Activated CD8-positive, alpha-beta memory T cell treated with anti-CD3 and anti-CD28 coated beads for 4 hours (primary cell): ENCODE results near the gene RBM34.
A peak's percentile ranks its signal among the peaks of the same experiment; 100 is the strongest.
"Not testable (repeated sequence)": the region's sequence is repeated elsewhere in the genome, so short reads cannot be mapped to it uniquely, and the experiment has no call there.

Experiments used
- DNase-seq, 2 donors: peaks; one replicate each; pipeline ENCODE4 v3.0.0-alpha.2; 2020; ENCODE audit warnings: low read depth in 2 of 2

Gene RBM34

GRCh38 chr1:235160957-235161684, at the start of gene RBM34:
TSS of gene RBM34 (minus strand) at chr1:235161250. CDS start at chr1:235161226, 24 bp downstream.
- peak; percentile 81 to 85 for DNase-seq

- DNase-seq: peak in 1 of 2 donors; percentile 13
Observed at GRCh38 chr1:235207209-235207565, 46.1 kb upstream of the RBM34 start.

GRCh38 chr1:235206533-235207208, 45.6 kb upstream of the RBM34 start:
- DNase-seq: no peak

- DNase-seq: no peak
Observed at GRCh38 chr1:235205687-235206086, 44.6 kb upstream of the RBM34 start.

GRCh38 chr1:235203428-235203827, 42.4 kb upstream of the RBM34 start:
- DNase-seq: no peak

- not testable (repeated sequence) for DNase-seq
Observed at GRCh38 chr1:235202447-235202846, 41.4 kb upstream of the RBM34 start.

GRCh38 chr1:235199441-235199840, 38.4 kb upstream of the RBM34 start:
- DNase-seq: no peak

- DNase-seq: no peak
Observed at GRCh38 chr1:235190431-235190830, 29.4 kb upstream of the RBM34 start.

- no peak for DNase-seq
Observed at GRCh38 chr1:235187316-235187715, 26.3 kb upstream of the RBM34 start.

GRCh38 chr1:235181561-235182245, 20.7 kb upstream of the RBM34 start:
- no peak for DNase-seq

- no peak for DNase-seq
Observed at GRCh38 chr1:235180916-235181460, 19.9 kb upstream of the RBM34 start.

GRCh38 chr1:235176486-235176885, 15.4 kb upstream of the RBM34 start:
- DNase-seq: no peak

GRCh38 chr1:235169986-235170385, 8.9 kb upstream of the RBM34 start:
- DNase-seq: no peak

- no peak for DNase-seq
Observed at GRCh38 chr1:235168375-235168774, 7.3 kb upstream of the RBM34 start.

GRCh38 chr1:235161685-235162327, 756 bp upstream of the RBM34 start:
- no peak for DNase-seq

GRCh38 chr1:235160383-235160956, 580 bp downstream of the RBM34 start:
- DNase-seq: no peak

- DNase-seq: not testable (repeated sequence)
Observed at GRCh38 chr1:235159930-235160329, 1.1 kb downstream of the RBM34 start.

- not testable (repeated sequence) for DNase-seq
Observed at GRCh38 chr1:235159284-235159683, 1.8 kb downstream of the RBM34 start.

GRCh38 chr1:235158680-235159079, 2.4 kb downstream of the RBM34 start:
- DNase-seq: no peak

- no peak for DNase-seq
Observed at GRCh38 chr1:235157150-235157549, 3.9 kb downstream of the RBM34 start.

GRCh38 chr1:235156740-235157139, 4.3 kb downstream of the RBM34 start:
- no peak for DNase-seq

GRCh38 chr1:235156265-235156664, 4.8 kb downstream of the RBM34 start:
- no peak for DNase-seq
